Hematopoietic multipotent progenitor cell treated with erythropoietin and hydrocortisone succinate and interleukin-3 and kit ligand, for 15 days (in vitro differentiated cells): Measurements from ENCODE around the gene PRKG1.
"Not testable (repeated sequence)": the region's sequence is repeated elsewhere in the genome, so short reads cannot be mapped to it uniquely, and the experiment has no call there.

ENCODE experiments used
- DNase-seq: peaks from one replicate; pipeline ENCODE4 v3.0.0-alpha.2; 2015; ENCODE audit warnings: low spot score

The PRKG1 gene

DNA sequence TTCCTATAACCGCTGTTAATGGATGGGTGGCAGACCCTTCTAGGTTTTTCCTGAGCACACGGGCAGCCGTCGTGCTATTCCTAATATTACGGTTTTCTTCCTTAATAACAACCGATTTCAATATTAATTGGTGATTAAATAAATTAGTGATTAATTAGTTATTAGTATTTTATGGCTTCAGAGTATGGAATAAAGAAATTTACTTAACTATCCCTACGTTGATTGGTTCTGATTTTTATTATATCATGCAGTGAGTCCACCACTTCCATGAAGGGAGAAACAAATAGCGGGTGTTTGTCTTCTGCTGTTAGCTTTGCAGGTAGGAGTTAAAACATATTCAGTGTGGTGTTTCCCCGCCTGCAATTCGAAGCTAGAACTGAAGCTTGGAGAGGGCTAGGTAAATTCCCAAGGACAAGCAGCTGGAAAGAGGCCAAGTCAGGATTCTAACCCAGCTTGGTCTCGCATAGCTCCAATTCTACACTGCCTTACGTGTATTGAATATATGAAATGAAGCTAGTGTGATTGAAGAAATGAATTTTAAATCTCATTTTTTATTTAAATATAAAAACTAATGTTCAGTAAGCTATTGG is 626.0 kb downstream of the PRKG1 start:
- DNase-seq, result no peak

- DNase-seq, result no peak
Observed at GRCh38 chr10:51705774-51706173, 631.5 kb downstream of the PRKG1 start.

DNA sequence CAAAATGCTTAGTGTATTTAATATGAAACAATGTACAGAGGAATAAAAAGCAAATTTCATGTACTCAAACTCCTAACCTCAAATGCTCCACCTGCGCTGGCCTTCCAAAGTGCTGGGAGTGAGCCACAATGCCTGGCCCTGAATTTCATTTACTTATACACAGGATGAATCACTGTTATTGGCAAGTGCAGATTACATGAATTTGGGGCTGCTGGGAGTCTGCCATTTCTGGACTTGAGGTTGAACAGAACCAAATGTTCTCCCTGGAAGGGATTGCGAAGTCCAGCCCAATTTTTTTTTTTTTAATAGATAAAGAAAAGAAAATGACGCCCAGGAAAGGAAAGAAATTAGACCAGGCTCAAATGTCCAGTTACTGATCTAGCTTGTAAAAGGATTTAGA is 631.9 kb downstream of the PRKG1 start:
- no peak for DNase-seq

- no peak for DNase-seq
Observed at GRCh38 chr10:51707392-51707791, 633.1 kb downstream of the PRKG1 start.

- no peak for DNase-seq
Observed at GRCh38 chr10:51707821-51708424, 633.6 kb downstream of the PRKG1 start.

DNA sequence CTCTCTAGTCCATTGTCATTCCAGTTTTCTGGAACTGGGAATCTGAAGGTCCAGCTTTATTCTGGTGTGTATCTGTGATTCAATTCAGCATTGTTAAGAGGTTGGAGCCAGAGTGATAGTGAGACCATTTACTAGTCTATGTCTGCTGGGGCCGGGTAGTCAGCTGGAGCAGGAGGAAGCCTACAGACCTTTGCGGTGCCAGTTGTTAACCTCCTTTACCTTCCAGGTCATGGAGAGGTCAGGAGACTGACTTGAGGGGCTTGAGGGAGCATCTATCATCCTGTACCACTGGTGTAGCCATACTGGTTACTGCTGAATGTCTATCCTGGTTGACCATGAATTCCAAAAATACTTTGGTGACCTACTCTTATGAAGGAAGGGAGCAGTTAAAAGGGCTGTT is 634.3 kb downstream of the PRKG1 start:
- no peak for DNase-seq

DNA sequence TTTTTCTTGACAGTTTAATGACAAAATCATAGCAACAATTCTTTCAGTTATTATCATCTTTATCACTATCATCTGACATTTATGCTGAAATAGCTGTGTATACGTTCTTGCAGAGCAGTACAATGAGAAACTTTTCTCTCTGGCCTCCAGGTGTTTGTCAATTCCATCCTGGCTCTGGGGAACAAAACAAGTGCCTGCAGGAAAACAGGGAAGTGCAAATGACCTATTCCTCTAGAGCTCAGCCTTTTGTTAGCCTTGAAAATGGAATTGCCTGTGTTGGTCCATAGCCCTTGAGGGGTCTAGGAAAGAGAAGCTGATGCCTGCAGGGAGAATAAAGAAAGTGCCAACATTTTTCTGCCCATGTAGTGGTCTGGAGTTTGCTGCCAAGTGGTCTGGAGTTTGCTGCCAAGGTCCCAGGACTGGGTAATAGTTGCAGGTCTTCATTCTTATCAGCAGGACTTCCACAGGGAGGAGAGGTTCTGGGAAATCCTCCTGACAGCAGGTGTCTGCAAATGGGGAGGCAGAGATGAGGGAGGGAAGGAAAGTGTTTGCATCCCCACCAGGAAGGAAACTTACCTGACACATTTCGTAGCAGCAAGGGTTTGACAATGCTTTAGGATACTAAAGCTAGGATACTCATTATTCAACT is 635.2 kb downstream of the PRKG1 start:
- no peak for DNase-seq

GRCh38 chr10:51711519-51711891 is 637.2 kb downstream of the PRKG1 start:
- DNase-seq, result no peak

- DNase-seq, result no peak
Observed at GRCh38 chr10:51716981-51717380, 642.7 kb downstream of the PRKG1 start.

- no peak for DNase-seq
Observed at GRCh38 chr10:51718804-51719291, 644.6 kb downstream of the PRKG1 start.

DNA sequence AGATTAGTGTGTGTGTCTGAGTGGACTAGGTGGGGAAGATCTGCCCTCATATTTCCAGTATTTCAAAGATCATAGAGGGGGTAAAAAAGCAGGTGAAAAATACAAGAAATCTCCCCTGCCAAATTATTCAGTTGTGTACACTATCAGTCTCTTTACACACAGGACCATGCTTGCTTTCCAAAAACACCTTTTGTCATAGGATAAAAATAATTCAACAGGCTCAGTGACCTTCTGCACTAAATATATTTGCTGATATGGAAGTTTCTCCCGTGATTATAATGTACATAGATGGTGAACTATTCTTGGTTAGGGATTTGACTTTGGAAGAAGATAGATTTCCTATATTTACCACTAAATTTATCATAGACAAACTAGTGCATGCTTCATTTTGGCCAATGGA is 649.8 kb downstream of the PRKG1 start:
- no peak for DNase-seq

- no peak for DNase-seq
Observed at GRCh38 chr10:51729822-51730555, 655.7 kb downstream of the PRKG1 start.

- DNase-seq, result no peak
Observed at GRCh38 chr10:51733057-51733456, 658.8 kb downstream of the PRKG1 start.

DNA sequence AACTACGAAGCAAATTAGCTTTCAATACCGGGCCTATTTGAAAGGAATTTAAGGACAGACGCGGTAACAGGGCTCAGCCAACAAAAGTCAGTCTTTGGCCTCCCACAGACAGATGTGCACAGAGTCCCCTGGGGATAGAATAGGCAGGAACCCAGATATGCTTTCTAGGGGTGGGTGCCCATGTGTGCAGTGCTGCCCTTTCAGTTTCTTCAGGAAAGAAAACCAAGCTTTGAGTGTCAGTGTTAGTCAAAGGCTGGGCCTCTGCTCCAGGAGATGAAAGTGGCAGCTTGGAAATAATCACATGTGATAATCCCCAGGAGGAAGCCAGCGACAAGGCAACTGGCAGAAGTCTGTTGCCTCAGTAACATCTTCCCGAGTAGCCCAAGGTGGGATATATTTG is 668.9 kb downstream of the PRKG1 start:
- no peak for DNase-seq

- DNase-seq, result no peak
Observed at GRCh38 chr10:51744235-51745000, 670.1 kb downstream of the PRKG1 start.

GRCh38 chr10:51745397-51745796 is 671.1 kb downstream of the PRKG1 start:
- no peak for DNase-seq

- no peak for DNase-seq
Observed at GRCh38 chr10:51747216-51747615, 672.9 kb downstream of the PRKG1 start.

DNA sequence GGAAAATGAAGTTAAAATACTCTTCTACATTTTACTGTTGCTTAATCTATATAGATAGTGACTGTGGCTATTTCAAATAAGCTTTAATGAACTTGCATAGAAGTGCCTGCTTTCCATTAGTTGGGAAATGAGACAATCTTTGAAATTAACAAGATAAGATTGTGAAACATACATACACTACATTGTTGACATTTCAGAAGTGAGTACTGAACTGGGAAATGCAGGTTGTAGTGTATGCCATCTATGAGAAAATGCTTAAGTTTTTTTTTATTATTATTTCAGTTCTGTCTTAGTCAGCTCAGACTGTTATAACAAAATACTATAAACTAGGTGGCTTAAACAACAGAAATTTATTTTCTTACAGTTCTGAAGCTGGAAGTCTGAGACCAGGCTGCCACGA is 674.7 kb downstream of the PRKG1 start:
- DNase-seq, result no peak

- DNase-seq, result no peak
Observed at GRCh38 chr10:51758366-51758765, 684.1 kb downstream of the PRKG1 start.

GRCh38 chr10:51758838-51759237 is 684.6 kb downstream of the PRKG1 start:
- not testable (repeated sequence) for DNase-seq

GRCh38 chr10:51759896-51760534 is 685.7 kb downstream of the PRKG1 start:
- DNase-seq, result no peak
